Neural progenitor cell (in vitro differentiated cells): ENCODE measurements around the gene ZNF831. TPM values are rescaled to one million over a fixed set of nuclear protein-coding genes. Genes with fewer than 3 reads are reported as not detected.

ENCODE experiments used
- DNase-seq: peaks from one replicate; pipeline ENCODE4 v3.0.0-alpha.2; 2016; ENCODE audit warnings: low spot score
- H2AFZ ChIP-seq: fragments of 200-600 bp; sonication (generic); replicated peaks from 2 replicates; pipeline ENCODE4 v1.6.1; 2016; ENCODE audit warnings: antibody characterized with exemption
- H3F3A ChIP-seq: fragments of 200-600 bp; sonication (generic); 2 replicates; pipeline ENCODE4 v1.6.1; 2016; ENCODE audit warnings: antibody characterized with exemption, low read depth
- H3K27ac ChIP-seq: fragments of 200-600 bp; sonication (generic); 2 replicates; pipeline ENCODE4 v1.5.1; 2016; ENCODE audit warnings: mild to moderate bottlenecking
- H3K27me3 ChIP-seq: fragments of 200-600 bp; sonication (generic); 2 replicates; pipeline ENCODE4 v1.6.1; 2016; ENCODE audit warnings: mild to moderate bottlenecking, moderate library complexity
- H3K36me3 ChIP-seq: fragments of 200-600 bp; sonication (generic); 2 replicates; pipeline ENCODE4 v1.5.1; 2016
- H3K4me1 ChIP-seq: fragments of 200-600 bp; sonication (generic); 2 replicates; pipeline ENCODE4 v1.6.1; 2016; ENCODE audit warnings: mixed run types
- H3K4me2 ChIP-seq: fragments of 200-600 bp; sonication (generic); 2 replicates; pipeline ENCODE4 v1.6.1; 2016
- H3K4me3 ChIP-seq: fragments of 200-600 bp; sonication (generic); 2 replicates; pipeline ENCODE4 v1.5.1; 2016
- H3K79me2 ChIP-seq: fragments of 200-600 bp; sonication (generic); 2 replicates; pipeline ENCODE4 v1.6.1; 2016; ENCODE audit warnings: low read depth
- H3K9ac ChIP-seq: fragments of 200-600 bp; sonication (generic); 2 replicates; pipeline ENCODE4 v1.6.1; 2016
- H3K9me3 ChIP-seq: fragments of 200-600 bp; sonication (generic); 2 replicates; pipeline ENCODE4 v1.5.1; 2016; ENCODE audit warnings: low read depth
- H4K20me1 ChIP-seq: fragments of 200-600 bp; sonication (generic); 2 replicates; pipeline ENCODE4 v1.6.1; 2016; ENCODE audit warnings: low read depth
- H3K27ac Mint-ChIP-seq: 3 replicates; pipeline ENCODE4 v1.8.0; 2021; ENCODE audit warnings: mixed read lengths
- H3K27me3 Mint-ChIP-seq: 2 replicates; pipeline ENCODE4 v1.8.0; 2022; ENCODE audit warnings: low read depth, mild to moderate bottlenecking, inconsistent platforms, moderate library complexity, mixed read lengths; ENCODE audit not compliant: insufficient read depth
- H3K36me3 Mint-ChIP-seq: 3 replicates; pipeline ENCODE4 v1.8.0; 2021; ENCODE audit warnings: mixed read lengths
- H3K4me1 Mint-ChIP-seq: 3 replicates; pipeline ENCODE4 v1.8.0; 2021; ENCODE audit warnings: mixed read lengths
- H3K4me3 Mint-ChIP-seq: 3 replicates; pipeline ENCODE4 v1.8.0; 2021; ENCODE audit warnings: mild to moderate bottlenecking, moderate library complexity, mixed read lengths
- H3K9me3 Mint-ChIP-seq: 3 replicates; pipeline ENCODE4 v1.8.0; 2020; ENCODE audit warnings: mixed read lengths
- EZH2 ChIP-seq: fragments of 200-600 bp; sonication (generic); IDR thresholded peaks from 2 replicates; pipeline ENCODE4 v1.6.1; 2017; ENCODE audit warnings: antibody characterized with exemption, mild to moderate bottlenecking, moderate library complexity
- EZH2phosphoT487 ChIP-seq: fragments of 200-600 bp; sonication (generic); IDR thresholded peaks from 2 replicates; pipeline ENCODE4 v1.6.1; 2017; ENCODE audit warnings: antibody characterized with exemption
- total RNA-seq: library from RNA; depleted of rRNA; stranded (reverse); fragments of >200 nt; gene quantifications from 2 replicates; pipeline ENCODE4 v1.2.3, GENCODE V29; 2015; ENCODE audit warnings: low replicate concordance
- TF ChIP-seq, protein P1 (sequence below): fragments of 200-600 bp; sonication (generic); IDR thresholded peaks from 2 replicates; pipeline ENCODE4 v1.5.1; 2017; ENCODE audit warnings: antibody characterized with exemption, mild to moderate bottlenecking

The ZNF831 gene
- total RNA-seq, 1 donor from 2014 or later = not detected

- no peaks in the 10 kb centered on the region for H3K36me3 ChIP-seq
- DNase-seq = no peak
- Mint-ChIP-seq H3K4me3 (no peak overlapping the region), H3K27ac (peak overlapping the region; percentile 73), H3K4me1 (peaks cover 11% of the 10 kb centered on the region), H3K36me3 (no peaks in the 10 kb centered on the region), H3K9me3 (peaks cover 2% of the 10 kb centered on the region), H3K27me3 (peaks cover 9% of the 10 kb centered on the region)
- H2AFZ ChIP-seq = no peak overlapping the region
- H3K27me3 ChIP-seq = no peaks in the 10 kb centered on the region
- peaks cover 14% of the 10 kb centered on the region for H3K4me1 ChIP-seq
- no peak overlapping the region for H3K27ac ChIP-seq
- H3K4me2 ChIP-seq = no peak overlapping the region
- H3K9ac ChIP-seq = no peak overlapping the region
- no peaks in the 10 kb centered on the region for H3K79me2 ChIP-seq
- H4K20me1 ChIP-seq = no peaks in the 10 kb centered on the region
- no peaks in the 10 kb centered on the region for H3F3A ChIP-seq
- no peak overlapping the region for H3K4me3 ChIP-seq
- TF ChIP-seq, protein P1, sequence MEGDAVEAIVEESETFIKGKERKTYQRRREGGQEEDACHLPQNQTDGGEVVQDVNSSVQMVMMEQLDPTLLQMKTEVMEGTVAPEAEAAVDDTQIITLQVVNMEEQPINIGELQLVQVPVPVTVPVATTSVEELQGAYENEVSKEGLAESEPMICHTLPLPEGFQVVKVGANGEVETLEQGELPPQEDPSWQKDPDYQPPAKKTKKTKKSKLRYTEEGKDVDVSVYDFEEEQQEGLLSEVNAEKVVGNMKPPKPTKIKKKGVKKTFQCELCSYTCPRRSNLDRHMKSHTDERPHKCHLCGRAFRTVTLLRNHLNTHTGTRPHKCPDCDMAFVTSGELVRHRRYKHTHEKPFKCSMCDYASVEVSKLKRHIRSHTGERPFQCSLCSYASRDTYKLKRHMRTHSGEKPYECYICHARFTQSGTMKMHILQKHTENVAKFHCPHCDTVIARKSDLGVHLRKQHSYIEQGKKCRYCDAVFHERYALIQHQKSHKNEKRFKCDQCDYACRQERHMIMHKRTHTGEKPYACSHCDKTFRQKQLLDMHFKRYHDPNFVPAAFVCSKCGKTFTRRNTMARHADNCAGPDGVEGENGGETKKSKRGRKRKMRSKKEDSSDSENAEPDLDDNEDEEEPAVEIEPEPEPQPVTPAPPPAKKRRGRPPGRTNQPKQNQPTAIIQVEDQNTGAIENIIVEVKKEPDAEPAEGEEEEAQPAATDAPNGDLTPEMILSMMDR = no peak
- TF ChIP-seq EZH2 = no peak
- no peak for TF ChIP-seq EZH2phosphoT487
- H3K9me3 ChIP-seq = no peaks in the 10 kb centered on the region
Observed at GRCh38 chr20:59159493-59160376, 3.9 kb upstream of the ZNF831 start.

- H3F3A ChIP-seq = no peaks in the 10 kb centered on the region
- no peak overlapping the region for H3K27ac Mint-ChIP-seq
- H3K9me3 ChIP-seq = no peaks in the 10 kb centered on the region
- no peaks in the 10 kb centered on the region for H3K36me3 Mint-ChIP-seq
- DNase-seq = no peak
- H3K4me1 Mint-ChIP-seq = peaks cover 11% of the 10 kb centered on the region
- no peaks in the 10 kb centered on the region for H4K20me1 ChIP-seq
- H3K27ac ChIP-seq = no peak overlapping the region
- no peaks in the 10 kb centered on the region for H3K79me2 ChIP-seq
- H3K27me3 Mint-ChIP-seq = peaks cover 14% of the 10 kb centered on the region
- H3K9me3 Mint-ChIP-seq = peaks cover 2% of the 10 kb centered on the region
- no peak overlapping the region for H3K4me3 ChIP-seq
- H3K9ac ChIP-seq = no peak overlapping the region
- no peak overlapping the region for H3K4me3 Mint-ChIP-seq
- no peak overlapping the region for H3K4me2 ChIP-seq
- no peaks in the 10 kb centered on the region for H3K36me3 ChIP-seq
- no peak for TF ChIP-seq EZH2phosphoT487
- peaks cover 14% of the 10 kb centered on the region for H3K4me1 ChIP-seq
- H2AFZ ChIP-seq = no peak overlapping the region
- H3K27me3 ChIP-seq = no peaks in the 10 kb centered on the region
Observed at GRCh38 chr20:59160389-59161115, 3.1 kb upstream of the ZNF831 start.

DNA sequence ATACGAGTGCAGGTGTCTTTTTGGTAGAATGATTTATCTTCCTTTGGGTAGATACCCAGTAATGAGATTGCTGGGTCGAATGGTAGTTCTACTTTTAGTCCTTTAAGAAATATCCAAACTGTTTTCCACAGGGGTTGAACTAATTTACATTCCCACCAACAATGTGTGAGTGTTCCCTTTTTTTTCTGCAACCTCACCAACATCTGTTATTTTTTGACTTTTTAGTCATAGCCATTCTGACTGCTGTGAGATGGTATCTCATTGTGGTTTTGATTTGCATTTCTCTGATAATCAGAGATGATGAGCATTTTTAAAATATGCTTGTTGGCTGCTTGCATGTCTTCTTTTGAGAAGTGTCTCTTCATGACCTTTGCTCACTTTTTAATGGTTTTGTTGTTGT is 1.9 kb upstream of the ZNF831 start:
- no peaks in the 10 kb centered on the region for H4K20me1 ChIP-seq
- H3K4me3 ChIP-seq = no peak overlapping the region
- Mint-ChIP-seq H3K4me1 (peaks cover 11% of the 10 kb centered on the region), H3K9me3 (peaks cover 2% of the 10 kb centered on the region), H3K4me3 (no peak overlapping the region), H3K27me3 (peaks cover 13% of the 10 kb centered on the region), H3K36me3 (no peaks in the 10 kb centered on the region), H3K27ac (no peak overlapping the region)
- no peaks in the 10 kb centered on the region for H3K9me3 ChIP-seq
- no peak overlapping the region for H3K4me2 ChIP-seq
- no peaks in the 10 kb centered on the region for H3K79me2 ChIP-seq
- no peaks in the 10 kb centered on the region for H3K36me3 ChIP-seq
- peaks cover 14% of the 10 kb centered on the region for H3K4me1 ChIP-seq
- H3K9ac ChIP-seq = no peak overlapping the region
- H3F3A ChIP-seq = no peaks in the 10 kb centered on the region
- H2AFZ ChIP-seq = no peak overlapping the region
- H3K27ac ChIP-seq = no peak overlapping the region
- TF ChIP-seq EZH2phosphoT487 (no peak), EZH2 (no peak)
- TF ChIP-seq, protein P1 = no peak
- H3K27me3 ChIP-seq = peaks cover 2% of the 10 kb centered on the region
- DNase-seq = no peak
